KOPT-K1 (cell line): ENCODE measurements around the gene CACNA2D4.

ENCODE experiments used
- H3K27ac ChIP-seq: fragments of 200-600 bp; sonication (generic); 2 replicates; pipeline ENCODE4 v1.5.1; 2016; ENCODE audit warnings: antibody characterized with exemption, mild to moderate bottlenecking, low read depth, low read length; ENCODE audit not compliant: poor library complexity, severe bottlenecking
- H3K36me3 ChIP-seq: fragments of 200-600 bp; sonication (generic); 2 replicates; pipeline ENCODE4 v1.5.1; 2017; ENCODE audit warnings: antibody characterized with exemption, mild to moderate bottlenecking, low read length, moderate library complexity; ENCODE audit not compliant: insufficient read depth
- H3K9me3 ChIP-seq: fragments of 200-600 bp; sonication (generic); 2 replicates; pipeline ENCODE4 v1.5.1; 2017; ENCODE audit warnings: antibody characterized with exemption, low read length, mild to moderate bottlenecking; ENCODE audit not compliant: insufficient read depth, poor library complexity, severe bottlenecking

Gene CACNA2D4

GRCh38 chr12:1766110-1766509, 152.3 kb downstream of the CACNA2D4 start:
- H3K36me3 ChIP-seq, result peaks cover 43% of the 10 kb centered on the region
- H3K27ac ChIP-seq, result no peak overlapping the region

DNA sequence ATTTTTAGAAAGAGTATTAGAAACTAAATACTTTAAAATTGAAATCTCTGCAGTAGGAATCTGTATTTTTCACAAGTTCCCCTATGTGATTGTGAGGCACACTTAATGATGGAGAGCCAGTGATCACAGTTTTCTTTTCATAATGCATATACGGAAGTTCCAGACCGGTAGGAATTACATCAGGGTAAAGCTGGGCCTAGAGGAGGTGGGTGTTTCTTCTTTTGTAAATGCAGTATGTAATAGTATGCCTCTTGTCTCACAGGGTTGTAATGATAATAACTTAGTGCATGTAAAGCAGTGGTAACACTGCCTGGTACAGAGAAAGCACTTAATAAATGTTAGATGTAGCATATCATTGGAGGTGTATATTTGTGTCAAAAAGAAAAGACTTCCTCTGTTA, 155.3 kb downstream of the CACNA2D4 start:
- peaks cover 44% of the 10 kb centered on the region for H3K36me3 ChIP-seq
- H3K27ac ChIP-seq, result no peak overlapping the region

More at GRCh38 chr12:1766110-1766509, 152.3 kb downstream of the CACNA2D4 start:
- no peaks in the 10 kb centered on the region for H3K9me3 ChIP-seq

GRCh38 chr12:1761857-1762256, 156.6 kb downstream of the CACNA2D4 start:
- Histone ChIP-seq H3K9me3 (no peaks in the 10 kb centered on the region), H3K36me3 (peaks cover 56% of the 10 kb centered on the region), H3K27ac (no peak overlapping the region)

More for the DNA sequence above, 155.3 kb downstream of the CACNA2D4 start:
- no peaks in the 10 kb centered on the region for H3K9me3 ChIP-seq

DNA sequence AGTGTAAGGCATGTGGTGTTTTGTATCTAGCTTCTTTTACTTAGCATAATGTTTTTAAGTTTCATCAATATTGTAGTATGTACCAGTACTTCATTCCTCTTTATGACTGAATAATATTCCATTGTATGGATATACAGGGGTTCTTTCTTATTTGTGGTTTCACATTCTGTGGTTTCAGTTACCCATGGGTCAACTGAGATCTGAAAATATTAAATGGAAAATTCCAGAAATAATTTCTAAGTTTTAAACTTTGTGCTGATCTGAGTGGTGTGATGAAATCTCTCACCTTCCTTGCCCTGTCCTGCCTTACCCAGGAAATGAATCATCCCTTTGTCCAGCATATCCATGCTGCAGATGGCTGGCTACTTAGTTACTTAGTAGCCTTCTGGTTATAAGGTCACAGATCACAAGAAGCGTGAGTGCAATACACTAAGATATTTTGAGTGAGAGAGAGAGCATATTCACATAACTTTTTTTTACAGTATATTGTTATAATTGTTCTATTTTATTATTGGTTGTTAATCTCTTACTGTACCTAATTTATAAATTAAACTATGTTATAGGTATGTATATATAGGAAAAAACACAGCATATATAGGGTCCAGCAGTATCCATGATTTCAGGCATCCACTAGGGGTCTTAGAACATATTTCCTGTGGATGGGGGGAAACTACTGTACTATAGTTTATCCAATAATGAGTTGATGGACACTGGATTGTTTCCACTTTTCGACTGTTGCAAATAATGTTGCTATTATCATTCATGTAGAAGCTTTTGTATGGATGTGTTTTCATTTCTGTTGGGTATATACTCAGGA, 157.7 kb downstream of the CACNA2D4 start:
- H3K36me3 ChIP-seq, result peaks cover 65% of the 10 kb centered on the region
- no peak overlapping the region for H3K27ac ChIP-seq

GRCh38 chr12:1758887-1759286, 159.6 kb downstream of the CACNA2D4 start:
- Histone ChIP-seq H3K27ac (no peak overlapping the region), H3K9me3 (no peaks in the 10 kb centered on the region), H3K36me3 (peaks cover 81% of the 10 kb centered on the region)

More for the DNA sequence above, 157.7 kb downstream of the CACNA2D4 start:
- no peaks in the 10 kb centered on the region for H3K9me3 ChIP-seq

- Histone ChIP-seq H3K27ac (no peak overlapping the region), H3K9me3 (no peaks in the 10 kb centered on the region), H3K36me3 (peaks cover 77% of the 10 kb centered on the region)
Measured at GRCh38 chr12:1758376-1758775, 160.1 kb downstream of the CACNA2D4 start.

- Histone ChIP-seq H3K27ac (no peak overlapping the region), H3K36me3 (peaks cover 41% of the 10 kb centered on the region), H3K9me3 (peaks cover 26% of the 10 kb centered on the region)
Measured at GRCh38 chr12:1750300-1750699, 168.2 kb downstream of the CACNA2D4 start.

- Histone ChIP-seq H3K9me3 (peaks cover 34% of the 10 kb centered on the region), H3K27ac (no peak overlapping the region), H3K36me3 (peaks cover 42% of the 10 kb centered on the region)
Measured at GRCh38 chr12:1749019-1749418, 169.4 kb downstream of the CACNA2D4 start.

- Histone ChIP-seq H3K9me3 (peaks cover 41% of the 10 kb centered on the region), H3K36me3 (peaks cover 40% of the 10 kb centered on the region), H3K27ac (no peak overlapping the region)
Measured at GRCh38 chr12:1747609-1748008, 170.8 kb downstream of the CACNA2D4 start.

GRCh38 chr12:1744932-1745331, 173.5 kb downstream of the CACNA2D4 start:
- Histone ChIP-seq H3K36me3 (peaks cover 40% of the 10 kb centered on the region), H3K27ac (no peak overlapping the region), H3K9me3 (peaks cover 41% of the 10 kb centered on the region)
